DND-41 (cell line): ENCODE data around the gene STRADB.

Source experiments
- CTCF ChIP-seq: IDR thresholded peaks from 2 replicates; pipeline ENCODE4 v1.5.1; 2012; ENCODE audit warnings: borderline replicate concordance, low read length, moderate library complexity, mild to moderate bottlenecking; ENCODE audit not compliant: poor library complexity, severe bottlenecking; ENCODE audit errors: extremely low read depth
- EZH2 ChIP-seq: IDR thresholded peaks from 3 replicates; pipeline ENCODE4 v1.6.1; 2012; ENCODE audit warnings: borderline replicate concordance, low read depth, mild to moderate bottlenecking, moderate library complexity, low read length, inconsistent platforms; ENCODE audit not compliant: severe bottlenecking

GRCh38 chr2:201419986-201420385 is 31.6 kb upstream of the STRADB start:
- TF ChIP-seq CTCF (no peak), EZH2 (no peak)
